ENCODE measurements around the gene SOX10.

DNA sequence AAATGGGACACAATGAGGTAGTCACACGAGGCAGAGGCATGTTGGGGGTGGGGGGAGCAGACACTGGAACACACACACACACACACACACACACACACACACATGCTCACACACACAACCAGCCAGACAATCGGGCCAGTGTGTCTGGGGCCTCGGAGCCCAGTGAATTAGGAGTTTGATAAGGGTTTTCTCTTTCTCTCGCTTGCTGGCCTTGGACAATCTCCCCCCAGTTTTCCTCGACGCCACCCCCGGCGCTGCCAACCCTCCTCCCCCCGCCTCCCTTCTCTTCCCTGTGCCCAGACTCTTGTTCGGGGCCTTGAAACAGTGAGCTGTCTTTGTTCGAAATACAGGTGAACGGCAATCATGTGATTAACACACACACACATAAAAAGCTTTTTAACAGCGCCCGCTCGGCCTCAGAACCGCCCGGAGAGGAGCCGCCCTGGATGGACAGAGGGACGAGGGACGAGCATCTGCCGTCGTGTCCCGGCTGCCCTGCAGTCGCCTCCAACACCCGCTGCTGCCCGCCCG lies 1.5 kb upstream of the SOX10 start:
- no peak for TF ChIP-seq CTCF (IDR thresholded peaks at IDR 0.05; ENCODE audit: borderline replicate concordance, extremely low read depth, low read length, poor library complexity, severe bottlenecking)
- TF ChIP-seq EZH2 (IDR thresholded peaks at IDR 0.05; ENCODE audit: borderline replicate concordance, low read depth, low read length, severe bottlenecking), result no peak
